Measurements from ENCODE around the gene DLL3. TPM values are rescaled to one million over a fixed set of nuclear protein-coding genes. Genes with fewer than 3 reads are reported as not detected.

DLL3 gene
- polyA plus RNA-seq, 2 of the 4 experiments (the other 2 are of a cell fraction) = 6.7 to 6.8 TPM

GRCh38 chr19:39463403-39463802 is 35.3 kb upstream of the DLL3 start:
- Histone ChIP-seq H3K9me3 (no peaks in the 10 kb centered on the region), H3K4me1 (peaks cover 5% of the 10 kb centered on the region), H3K4me2 (no peak overlapping the region), H3K4me3 (no peak overlapping the region), H3K27ac (no peak overlapping the region)
- no peak for TF ChIP-seq SMC3 (IDR thresholded peaks at IDR 0.05)
- TF ChIP-seq RFX5 (IDR thresholded peaks at IDR 0.05) = no peak
- no peak for TF ChIP-seq BCL3 (IDR thresholded peaks at IDR 0.05)
- no peak for TF ChIP-seq NR3C1 (IDR thresholded peaks at IDR 0.05)
- TF ChIP-seq HOXB13 (CRISPR knock-in tag; IDR thresholded peaks at IDR 0.05; ENCODE audit: low read depth) = no peak
- TF ChIP-seq ELK1 (IDR thresholded peaks at IDR 0.05; ENCODE audit: low read depth, low read length) = no peak
- no peak for TF ChIP-seq POLR2A (IDR thresholded peaks at IDR 0.05; ENCODE audit: low read length)
- no peak for TF ChIP-seq RCOR1 (IDR thresholded peaks at IDR 0.05; ENCODE audit: low read depth, low read length)
- no peak for TF ChIP-seq KDM5A (IDR thresholded peaks at IDR 0.05)
- no peak for TF ChIP-seq FOSB (CRISPR knock-in tag; IDR thresholded peaks at IDR 0.05)
- TF ChIP-seq HDAC2 (IDR thresholded peaks at IDR 0.05) = no peak
- TF ChIP-seq ATOH8 (CRISPR knock-in tag; IDR thresholded peaks at IDR 0.05; ENCODE audit: low read depth) = no peak
- ChIA-PET POLR2A (interaction anchor here (1.0 to 1.6 kb wide), 3 partner anchors 17 to 27 kb away, joined by 3 to 5 read pairs (median 4); partner anchors contain the start of genes RPS16, SUPT5H and TIMM50), CTCF (interaction anchor here (0.8 to 21.9 kb wide), 10 partner anchors 12 to 209 kb away, joined by 3 to 305 read pairs (median 16); partner anchors contain the start of genes DLL3, EID2B, SUPT5H and TIMM50)
- ATAC-seq = no peak
- DNase-seq (ENCODE audit: low read depth in 1 of 2, low spot score in 1 of 2) = no peak
- WGBS (ENCODE audit: missing lambda C conversion rate) = 89% methylated on average over 3 of the region's 3 CpGs
- peak; percentile 99 for FAIRE-seq

GRCh38 chr19:39465956-39466747 is 32.6 kb upstream of the DLL3 start:
- CTCF ChIA-PET = interaction anchor here (0.6 to 21.9 kb wide), 14 partner anchors 9 to 355 kb away, joined by 3 to 305 read pairs (median 6); partner anchors contain the start of genes DLL3, EID2B, PLEKHG2 and SUPT5H
- WGBS (ENCODE audit: missing lambda C conversion rate) = 95% methylated on average over 18 of the region's 18 CpGs
- POLR2A ChIA-PET = interaction anchor here (1.7 kb wide), 1 partner anchor 22 kb away, joined by 6 read pairs; no protein-coding TSS in a partner anchor

DNA sequence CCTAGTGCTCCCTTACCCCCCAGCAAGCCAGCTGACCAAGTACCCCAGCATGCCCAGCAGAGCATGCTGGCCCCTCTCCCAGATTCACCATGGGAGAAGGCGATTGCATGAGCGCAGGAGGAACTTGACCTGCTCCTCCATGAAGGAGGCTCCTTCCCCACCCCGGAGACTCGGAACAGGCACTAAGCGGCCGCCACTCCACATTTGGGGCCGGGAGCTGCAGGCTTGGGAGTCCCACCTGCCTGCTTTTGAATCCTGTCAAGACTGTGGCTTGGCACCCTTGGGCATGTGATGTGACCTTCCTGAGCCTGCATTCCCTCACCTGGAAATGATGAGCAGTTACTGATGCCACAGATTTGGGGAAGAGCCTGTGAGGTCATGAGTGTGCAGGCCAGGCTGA is 30.8 kb upstream of the DLL3 start:
- H3K4me3 ChIP-seq = no peak overlapping the region
- no peak overlapping the region for H3K27ac ChIP-seq
- WGBS (ENCODE audit: missing lambda C conversion rate) = 92% methylated on average over 7 of the region's 7 CpGs
- ATAC-seq (no peak), FAIRE-seq (no peak), DNase-seq (ENCODE audit: low read depth in 1 of 2, low spot score in 1 of 2) (no peak)
- H3K4me1 ChIP-seq = peaks cover 26% of the 10 kb centered on the region
- H3K9me3 ChIP-seq = no peaks in the 10 kb centered on the region
- ChIA-PET POLR2A (interaction anchor here (0.8 to 1.6 kb wide), 3 partner anchors 11 to 32 kb away, joined by 3 to 6 read pairs (median 4); partner anchors contain the start of genes RPS16 and SUPT5H), CTCF (interaction anchor here (0.6 to 21.9 kb wide), 10 partner anchors 7 to 613 kb away, joined by 3 to 305 read pairs (median 22); partner anchors contain the start of genes DLL3, EID2B and SUPT5H)
- H3K4me2 ChIP-seq = no peak overlapping the region
- TF ChIP-seq MAFK (IDR thresholded peaks at IDR 0.05; ENCODE audit: partially characterized antibody) (no peak), KDM5A (IDR thresholded peaks at IDR 0.05) (no peak), REST (IDR thresholded peaks at IDR 0.05) (no peak), NFE2L2 (conservative IDR thresholded peaks at IDR 0.05; ENCODE audit: low read length) (no peak), POLR2A (IDR thresholded peaks at IDR 0.05; ENCODE audit: low read length) (no peak), CEBPB (IDR thresholded peaks at IDR 0.05) (no peak), RARB (CRISPR knock-in tag; IDR thresholded peaks at IDR 0.05) (no peak), POLR2AphosphoS2 (conservative IDR thresholded peaks at IDR 0.05; ENCODE audit: low read length) (no peak)

More at GRCh38 chr19:39465956-39466747, 32.6 kb upstream of the DLL3 start:
- no peak overlapping the region for H3K27ac ChIP-seq
- DNase-seq (ENCODE audit: low read depth in 1 of 2, low spot score in 1 of 2) (no peak), FAIRE-seq (peak; percentile 65), ATAC-seq (no peak)
- no peaks in the 10 kb centered on the region for H3K9me3 ChIP-seq
- H3K4me2 ChIP-seq = no peak overlapping the region
- TF ChIP-seq MAFK (IDR thresholded peaks at IDR 0.05; ENCODE audit: partially characterized antibody) = no peak
- no peak for TF ChIP-seq BHLHE40 (IDR thresholded peaks at IDR 0.05; ENCODE audit: low read depth, low read length)
- TF ChIP-seq GATA3 (IDR thresholded peaks at IDR 0.05; ENCODE audit: borderline replicate concordance) = no peak
- TF ChIP-seq EHF (CRISPR knock-in tag; IDR thresholded peaks at IDR 0.05) = no peak
- no peak for TF ChIP-seq HDAC2 (IDR thresholded peaks at IDR 0.05)
- H3K4me1 ChIP-seq = peaks cover 26% of the 10 kb centered on the region
- no peak overlapping the region for H3K4me3 ChIP-seq
